ENCODE results near the gene CRYGA.

Gene CRYGA

GRCh38 chr2:208204166-208204565, 40.8 kb upstream of the CRYGA start:
- H2AFZ ChIP-seq (ENCODE audit: low read depth, low read length), result peak overlapping the region; percentile 7; the same call in 1 of the 2 replicates
- no peaks in the 10 kb centered on the region for H3K4me1 ChIP-seq (ENCODE audit: low read length)
- no peaks in the 10 kb centered on the region for H3K36me3 ChIP-seq (replicated peaks; ENCODE audit: low read depth, low read length)
- H3K9ac ChIP-seq (ENCODE audit: low read length), result no peak overlapping the region
- H3K9me3 ChIP-seq (ENCODE audit: insufficient read depth, low read length), result no peaks in the 10 kb centered on the region
- H3K79me2 ChIP-seq (ENCODE audit: low read length), result no peaks in the 10 kb centered on the region
- H3K27me3 ChIP-seq (ENCODE audit: low read depth, low read length), result no peaks in the 10 kb centered on the region
- no peaks in the 10 kb centered on the region for H4K20me1 ChIP-seq (ENCODE audit: insufficient read depth, low read length)
- no peak overlapping the region for H3K27ac ChIP-seq (ENCODE audit: low read length)
- no peak overlapping the region for H3K4me3 ChIP-seq (ENCODE audit: low read length)
- no peak for TF ChIP-seq EZH2phosphoT487 (IDR thresholded peaks at IDR 0.05; ENCODE audit: low read depth)
- TF ChIP-seq, protein P1, sequence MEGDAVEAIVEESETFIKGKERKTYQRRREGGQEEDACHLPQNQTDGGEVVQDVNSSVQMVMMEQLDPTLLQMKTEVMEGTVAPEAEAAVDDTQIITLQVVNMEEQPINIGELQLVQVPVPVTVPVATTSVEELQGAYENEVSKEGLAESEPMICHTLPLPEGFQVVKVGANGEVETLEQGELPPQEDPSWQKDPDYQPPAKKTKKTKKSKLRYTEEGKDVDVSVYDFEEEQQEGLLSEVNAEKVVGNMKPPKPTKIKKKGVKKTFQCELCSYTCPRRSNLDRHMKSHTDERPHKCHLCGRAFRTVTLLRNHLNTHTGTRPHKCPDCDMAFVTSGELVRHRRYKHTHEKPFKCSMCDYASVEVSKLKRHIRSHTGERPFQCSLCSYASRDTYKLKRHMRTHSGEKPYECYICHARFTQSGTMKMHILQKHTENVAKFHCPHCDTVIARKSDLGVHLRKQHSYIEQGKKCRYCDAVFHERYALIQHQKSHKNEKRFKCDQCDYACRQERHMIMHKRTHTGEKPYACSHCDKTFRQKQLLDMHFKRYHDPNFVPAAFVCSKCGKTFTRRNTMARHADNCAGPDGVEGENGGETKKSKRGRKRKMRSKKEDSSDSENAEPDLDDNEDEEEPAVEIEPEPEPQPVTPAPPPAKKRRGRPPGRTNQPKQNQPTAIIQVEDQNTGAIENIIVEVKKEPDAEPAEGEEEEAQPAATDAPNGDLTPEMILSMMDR (IDR thresholded peaks at IDR 0.05; ENCODE audit: low read depth, low read length), result no peak
- no peak overlapping the region for H3K4me2 ChIP-seq (ENCODE audit: low read length)

- Histone ChIP-seq H3K79me2 (ENCODE audit: low read length) (no peaks in the 10 kb centered on the region), H2AFZ (ENCODE audit: low read depth, low read length) (no peak overlapping the region), H4K20me1 (ENCODE audit: insufficient read depth, low read length) (no peaks in the 10 kb centered on the region), H3K27ac (ENCODE audit: low read length) (no peak overlapping the region), H3K36me3 (replicated peaks; ENCODE audit: low read depth, low read length) (no peaks in the 10 kb centered on the region), H3K27me3 (ENCODE audit: low read depth, low read length) (no peaks in the 10 kb centered on the region), H3K4me2 (ENCODE audit: low read length) (no peak overlapping the region), H3K4me3 (ENCODE audit: low read length) (no peak overlapping the region), H3K9me3 (ENCODE audit: insufficient read depth, low read length) (no peaks in the 10 kb centered on the region), H3K4me1 (ENCODE audit: low read length) (no peaks in the 10 kb centered on the region), H3K9ac (ENCODE audit: low read length) (no peak overlapping the region)
- TF ChIP-seq, protein P1 (IDR thresholded peaks at IDR 0.05; ENCODE audit: low read depth, low read length), result no peak
- no peak for TF ChIP-seq EZH2phosphoT487 (IDR thresholded peaks at IDR 0.05; ENCODE audit: low read depth)
Measured at GRCh38 chr2:208195531-208195930, 32.1 kb upstream of the CRYGA start.

GRCh38 chr2:208192611-208193236, 29.3 kb upstream of the CRYGA start:
- Histone ChIP-seq H3K27ac (ENCODE audit: low read length) (no peak overlapping the region), H3K9me3 (ENCODE audit: insufficient read depth, low read length) (no peaks in the 10 kb centered on the region), H3K36me3 (replicated peaks; ENCODE audit: low read depth, low read length) (no peaks in the 10 kb centered on the region), H3K4me2 (ENCODE audit: low read length) (no peak overlapping the region), H3K4me3 (ENCODE audit: low read length) (no peak overlapping the region), H3K27me3 (ENCODE audit: low read depth, low read length) (no peaks in the 10 kb centered on the region), H3K79me2 (ENCODE audit: low read length) (no peaks in the 10 kb centered on the region), H3K4me1 (ENCODE audit: low read length) (no peaks in the 10 kb centered on the region), H3K9ac (ENCODE audit: low read length) (no peak overlapping the region), H4K20me1 (ENCODE audit: insufficient read depth, low read length) (no peaks in the 10 kb centered on the region), H2AFZ (ENCODE audit: low read depth, low read length) (no peak overlapping the region)
- TF ChIP-seq, protein P1 (IDR thresholded peaks at IDR 0.05; ENCODE audit: low read depth, low read length), result no peak
- no peak for TF ChIP-seq EZH2phosphoT487 (IDR thresholded peaks at IDR 0.05; ENCODE audit: low read depth)

DNA sequence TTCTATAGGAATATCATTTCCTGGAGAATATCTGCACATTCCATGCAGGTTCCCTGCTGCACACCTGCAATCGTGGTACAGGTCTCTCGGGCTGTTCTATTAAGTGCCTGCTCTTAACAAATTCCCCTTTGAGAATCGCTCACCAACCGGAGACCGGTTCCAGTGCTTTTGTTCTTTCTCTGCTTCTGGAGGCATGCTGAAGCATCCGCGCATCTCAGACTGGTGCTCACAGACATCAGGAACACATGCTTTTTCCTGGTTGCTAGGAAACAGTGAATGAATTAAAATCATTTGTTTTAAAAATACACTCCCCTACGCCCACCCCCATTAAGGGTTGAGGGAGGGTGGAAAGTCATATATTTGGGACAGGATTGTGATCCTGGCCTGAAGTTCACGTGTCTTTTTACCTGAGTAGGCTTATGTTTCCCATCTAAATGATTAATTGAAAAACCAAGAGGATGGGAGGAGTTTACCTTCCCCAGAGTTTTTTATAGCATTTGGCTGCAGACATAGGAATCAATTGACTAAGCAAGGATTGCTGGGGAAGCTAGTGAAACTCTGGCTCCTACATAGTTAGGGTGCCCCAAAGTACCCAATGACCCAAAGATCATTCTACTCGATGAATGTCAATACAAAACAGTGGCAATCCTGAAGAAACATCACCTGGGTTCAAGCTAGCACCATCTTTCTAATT, 26.6 kb upstream of the CRYGA start, which contains the start of gene C2orf80:
Gene C2orf80 (minus strand): TSS at position 221 of the 694 bp plus-strand sequence. CDS start 3,044 bp downstream, outside the sequence.
- Histone ChIP-seq H3K79me2 (ENCODE audit: low read length) (no peaks in the 10 kb centered on the region), H3K36me3 (replicated peaks; ENCODE audit: low read depth, low read length) (no peaks in the 10 kb centered on the region), H3K9ac (ENCODE audit: low read length) (no peak within 1 kb of the TSS), H3K4me1 (ENCODE audit: low read length) (no peaks in the 10 kb centered on the region), H3K9me3 (ENCODE audit: insufficient read depth, low read length) (no peaks in the 10 kb centered on the region), H3K4me3 (ENCODE audit: low read length) (no peak within 1 kb of the TSS), H4K20me1 (ENCODE audit: insufficient read depth, low read length) (no peaks in the 10 kb centered on the region), H3K27me3 (ENCODE audit: low read depth, low read length) (peaks cover 6% of the 10 kb centered on the region; the same call in 1 of the 2 replicates), H2AFZ (ENCODE audit: low read depth, low read length) (no peak within 1 kb of the TSS), H3K27ac (ENCODE audit: low read length) (no peak within 1 kb of the TSS), H3K4me2 (ENCODE audit: low read length) (no peak within 1 kb of the TSS)
- TF ChIP-seq EZH2phosphoT487 (IDR thresholded peaks at IDR 0.05; ENCODE audit: low read depth), result no peak
- TF ChIP-seq, protein P1 (IDR thresholded peaks at IDR 0.05; ENCODE audit: low read depth, low read length), result no peak

All from OCI-LY3 (cell line).